ENCODE results near the gene TRUB2.

- TF ChIP-seq, protein P1, sequence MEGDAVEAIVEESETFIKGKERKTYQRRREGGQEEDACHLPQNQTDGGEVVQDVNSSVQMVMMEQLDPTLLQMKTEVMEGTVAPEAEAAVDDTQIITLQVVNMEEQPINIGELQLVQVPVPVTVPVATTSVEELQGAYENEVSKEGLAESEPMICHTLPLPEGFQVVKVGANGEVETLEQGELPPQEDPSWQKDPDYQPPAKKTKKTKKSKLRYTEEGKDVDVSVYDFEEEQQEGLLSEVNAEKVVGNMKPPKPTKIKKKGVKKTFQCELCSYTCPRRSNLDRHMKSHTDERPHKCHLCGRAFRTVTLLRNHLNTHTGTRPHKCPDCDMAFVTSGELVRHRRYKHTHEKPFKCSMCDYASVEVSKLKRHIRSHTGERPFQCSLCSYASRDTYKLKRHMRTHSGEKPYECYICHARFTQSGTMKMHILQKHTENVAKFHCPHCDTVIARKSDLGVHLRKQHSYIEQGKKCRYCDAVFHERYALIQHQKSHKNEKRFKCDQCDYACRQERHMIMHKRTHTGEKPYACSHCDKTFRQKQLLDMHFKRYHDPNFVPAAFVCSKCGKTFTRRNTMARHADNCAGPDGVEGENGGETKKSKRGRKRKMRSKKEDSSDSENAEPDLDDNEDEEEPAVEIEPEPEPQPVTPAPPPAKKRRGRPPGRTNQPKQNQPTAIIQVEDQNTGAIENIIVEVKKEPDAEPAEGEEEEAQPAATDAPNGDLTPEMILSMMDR (IDR thresholded peaks at IDR 0.05) = no peak
- TF ChIP-seq POLR2A (IDR thresholded peaks at IDR 0.05) = no peak
Observed at GRCh38 chr9:128286440-128286839, 35.8 kb downstream of the TRUB2 start.

Measured in adrenal gland (tissue), 5 donors.